NB4 (cell line): Measurements from ENCODE around the gene RCN2.

Experiments used
- CTCF ChIP-seq: IDR thresholded peaks from one replicate; pipeline ENCODE4 v1.5.1; 2012; ENCODE audit warnings: low read depth, low read length
- TF ChIP-seq, protein P1 (sequence below): IDR thresholded peaks from 2 replicates; pipeline ENCODE4 v1.6.1; 2011; ENCODE audit warnings: low read depth, low read length

DNA sequence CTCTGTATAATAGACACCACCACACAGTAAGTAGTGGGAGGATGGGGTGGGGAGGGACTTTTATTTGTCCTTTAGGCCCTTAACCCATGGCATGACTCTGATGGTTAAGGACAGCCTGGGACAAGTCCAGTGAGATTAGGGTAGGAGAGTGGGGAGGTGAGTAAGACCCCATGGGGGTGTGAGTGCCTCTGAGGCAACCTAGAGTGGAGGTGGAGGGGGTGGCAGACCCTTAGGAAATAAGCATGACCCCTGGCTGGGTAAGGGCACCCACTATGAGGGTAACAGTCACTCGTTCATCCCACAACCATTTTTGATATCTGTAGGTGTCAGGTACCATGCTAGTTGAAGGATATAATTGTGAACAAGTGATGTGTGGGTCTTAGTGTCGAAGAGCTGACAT lies 42.4 kb downstream of the RCN2 start:
- TF ChIP-seq CTCF = no peak
- TF ChIP-seq, protein P1, sequence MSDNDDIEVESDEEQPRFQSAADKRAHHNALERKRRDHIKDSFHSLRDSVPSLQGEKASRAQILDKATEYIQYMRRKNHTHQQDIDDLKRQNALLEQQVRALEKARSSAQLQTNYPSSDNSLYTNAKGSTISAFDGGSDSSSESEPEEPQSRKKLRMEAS = no peak
